GM12872 (cell line): Measurements from ENCODE around the gene CACNA1S.

ENCODE experiments used
- TF ChIP-seq, protein P1 (sequence below): IDR thresholded peaks from 3 replicates; pipeline ENCODE4 v1.5.1; 2011; ENCODE audit warnings: low read depth, mild to moderate bottlenecking, low read length, moderate library complexity; ENCODE audit not compliant: insufficient read depth

The CACNA1S gene

DNA sequence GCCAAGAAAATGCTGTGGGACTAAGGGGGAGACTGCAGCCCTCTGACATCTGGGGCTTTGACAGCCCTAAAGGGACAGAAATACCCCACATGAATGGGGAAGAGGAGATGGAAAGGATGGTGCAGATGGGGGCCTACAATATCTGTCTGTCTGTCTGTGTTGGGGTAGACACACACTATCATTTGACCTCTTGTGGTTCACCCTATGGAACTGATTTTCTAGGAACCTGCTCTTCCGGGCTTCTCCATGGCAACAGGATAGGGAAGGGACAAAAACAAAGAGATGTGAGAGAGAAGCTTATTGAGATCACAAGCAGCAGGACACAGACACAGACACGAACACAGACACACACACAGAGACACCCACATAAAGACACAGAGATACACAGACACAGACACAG is 105.8 kb downstream of the CACNA1S start:
- TF ChIP-seq, protein P1, sequence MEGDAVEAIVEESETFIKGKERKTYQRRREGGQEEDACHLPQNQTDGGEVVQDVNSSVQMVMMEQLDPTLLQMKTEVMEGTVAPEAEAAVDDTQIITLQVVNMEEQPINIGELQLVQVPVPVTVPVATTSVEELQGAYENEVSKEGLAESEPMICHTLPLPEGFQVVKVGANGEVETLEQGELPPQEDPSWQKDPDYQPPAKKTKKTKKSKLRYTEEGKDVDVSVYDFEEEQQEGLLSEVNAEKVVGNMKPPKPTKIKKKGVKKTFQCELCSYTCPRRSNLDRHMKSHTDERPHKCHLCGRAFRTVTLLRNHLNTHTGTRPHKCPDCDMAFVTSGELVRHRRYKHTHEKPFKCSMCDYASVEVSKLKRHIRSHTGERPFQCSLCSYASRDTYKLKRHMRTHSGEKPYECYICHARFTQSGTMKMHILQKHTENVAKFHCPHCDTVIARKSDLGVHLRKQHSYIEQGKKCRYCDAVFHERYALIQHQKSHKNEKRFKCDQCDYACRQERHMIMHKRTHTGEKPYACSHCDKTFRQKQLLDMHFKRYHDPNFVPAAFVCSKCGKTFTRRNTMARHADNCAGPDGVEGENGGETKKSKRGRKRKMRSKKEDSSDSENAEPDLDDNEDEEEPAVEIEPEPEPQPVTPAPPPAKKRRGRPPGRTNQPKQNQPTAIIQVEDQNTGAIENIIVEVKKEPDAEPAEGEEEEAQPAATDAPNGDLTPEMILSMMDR: no peak

DNA sequence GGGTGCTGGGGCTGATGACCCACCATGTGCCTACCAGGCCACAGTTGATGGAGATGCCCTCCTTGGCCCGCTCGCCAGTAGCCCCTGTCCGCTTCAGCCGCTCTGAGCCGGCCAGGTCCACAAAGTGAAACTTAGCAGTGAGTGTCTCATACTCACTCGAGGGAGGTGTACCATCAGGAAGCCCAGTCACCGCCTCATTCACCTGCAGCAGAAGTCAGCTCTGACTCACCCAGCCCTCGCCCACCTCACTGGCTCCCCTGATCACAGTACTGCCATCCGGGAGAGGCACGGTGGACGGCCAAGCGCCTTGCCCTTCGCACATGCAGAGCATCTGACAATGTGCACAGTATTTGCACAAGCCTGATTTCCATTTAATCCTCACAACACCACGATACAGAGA is 107.5 kb downstream of the CACNA1S start:
- TF ChIP-seq, protein P1: no peak

DNA sequence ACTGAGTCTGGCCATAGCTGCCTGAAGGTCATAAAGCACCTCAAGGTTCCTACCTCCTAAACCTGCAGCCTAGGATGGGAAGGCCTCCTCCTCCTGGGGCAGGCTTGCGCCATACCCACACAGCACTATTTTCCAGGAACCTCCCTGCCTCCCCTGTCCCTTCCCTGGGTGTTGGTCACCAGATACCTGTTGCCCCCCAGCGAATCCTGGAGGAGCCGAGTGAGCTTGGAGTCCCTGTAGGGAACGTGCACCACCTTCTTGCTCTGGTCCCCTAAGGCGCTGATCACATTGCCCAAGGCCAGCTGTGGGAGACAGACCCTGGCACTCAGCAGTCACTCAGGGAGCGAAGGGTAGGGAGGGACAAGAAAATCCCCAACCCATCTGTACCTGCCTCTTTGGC is 108.1 kb downstream of the CACNA1S start:
- TF ChIP-seq, protein P1: no peak

DNA sequence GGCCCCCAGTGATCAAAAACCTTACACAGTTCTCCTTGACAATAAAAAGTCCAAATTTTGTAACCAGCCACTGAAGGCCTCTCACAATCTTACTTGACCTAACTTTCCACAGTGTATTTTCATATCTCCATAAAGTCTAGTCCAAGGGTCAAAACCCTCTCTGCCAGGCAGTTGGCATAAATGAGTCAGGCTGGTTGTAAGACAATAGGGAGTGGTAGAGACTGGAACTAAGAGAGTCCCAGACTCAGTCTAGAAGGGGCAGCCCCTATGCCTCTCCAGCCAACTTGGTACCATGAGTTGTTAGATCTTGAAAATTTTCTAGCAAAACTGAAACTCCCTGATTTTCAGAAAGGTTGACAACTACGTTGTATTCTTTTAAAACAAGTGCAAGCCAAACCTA is 109.7 kb downstream of the CACNA1S start:
- TF ChIP-seq, protein P1: no peak

DNA sequence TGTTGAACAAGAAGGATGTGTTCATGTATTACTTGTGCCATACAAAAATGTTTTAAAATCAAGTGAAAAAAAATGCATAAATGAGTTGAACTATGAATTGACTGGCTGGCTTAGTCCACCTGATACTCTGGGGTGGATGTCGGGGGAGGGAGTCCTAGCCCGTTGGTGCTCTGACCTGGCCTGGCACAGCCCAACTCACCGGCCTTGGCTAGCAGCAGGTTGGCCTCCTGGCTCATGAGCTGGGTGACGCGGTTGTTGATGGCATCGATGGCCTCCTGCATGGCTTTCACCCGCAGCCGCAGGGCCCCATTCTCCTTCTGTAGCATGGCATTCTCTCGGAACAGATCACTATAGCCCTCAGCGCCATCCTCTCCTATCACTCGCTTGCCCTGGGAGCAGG is 110.3 kb downstream of the CACNA1S start:
- TF ChIP-seq, protein P1: no peak

DNA sequence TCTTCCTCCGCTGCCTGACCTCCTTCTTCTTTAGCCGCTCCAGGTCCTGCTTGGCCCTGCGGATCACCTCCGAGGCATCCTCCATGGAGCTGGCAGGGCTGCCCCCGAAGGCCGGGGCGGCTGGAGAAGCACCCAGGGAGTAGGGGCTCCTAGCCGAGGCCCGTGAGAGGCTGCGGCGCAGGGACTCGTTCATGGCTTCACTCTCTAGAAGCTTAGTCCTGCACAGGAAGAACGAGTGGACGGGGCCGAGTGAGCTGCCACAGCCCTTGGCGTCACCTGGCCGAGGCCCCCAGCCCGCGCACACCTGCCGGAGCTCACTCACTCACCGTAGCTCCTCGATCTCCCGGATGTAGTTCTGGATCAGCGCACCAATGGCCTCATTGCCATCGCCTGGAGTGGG is 111.8 kb downstream of the CACNA1S start:
- TF ChIP-seq, protein P1: no peak

DNA sequence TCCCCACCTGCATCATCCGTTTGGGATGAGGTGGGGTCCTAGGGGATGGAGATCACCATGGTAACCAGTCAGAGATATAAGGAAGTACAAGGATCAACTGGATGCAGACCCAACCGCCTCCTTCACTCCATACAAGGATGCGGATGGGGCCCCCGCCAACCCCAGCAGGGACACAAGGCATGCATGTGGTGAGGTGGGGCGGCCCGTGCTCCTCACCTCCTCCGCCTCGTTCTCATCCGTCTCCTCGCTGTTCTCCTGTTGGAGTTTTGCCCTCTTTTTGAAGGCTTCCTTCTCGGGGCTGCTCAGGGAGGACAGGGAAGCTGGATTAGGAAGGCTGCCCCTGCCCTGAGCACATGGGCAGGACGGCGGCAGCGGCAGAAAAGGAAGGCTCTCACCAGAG is 112.6 kb downstream of the CACNA1S start:
- TF ChIP-seq, protein P1: no peak

DNA sequence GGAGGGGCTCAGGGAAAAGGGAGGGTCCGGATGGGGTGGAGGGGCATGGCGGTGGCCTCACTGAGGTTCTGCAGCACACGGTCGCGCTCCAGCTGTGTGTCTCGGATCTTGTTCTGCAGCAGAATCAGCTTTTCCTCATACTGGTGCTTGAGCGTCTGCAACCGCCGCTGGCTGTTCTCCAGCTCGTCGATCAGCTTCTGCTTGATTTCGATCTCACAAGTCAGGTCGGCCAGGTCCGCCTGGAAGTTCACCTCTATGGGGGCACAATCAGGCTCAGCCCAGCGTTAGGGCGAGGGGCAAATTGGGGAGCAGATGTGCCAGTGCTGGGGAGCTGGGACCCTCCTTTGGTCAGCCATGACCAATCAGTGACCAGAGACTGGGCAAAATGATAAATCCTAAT is 113.9 kb downstream of the CACNA1S start:
- TF ChIP-seq, protein P1: no peak
